Pancreas (tissue), 10 donors: Measurements from ENCODE around the gene HOXA13. TPM values are rescaled to one million over a fixed set of nuclear protein-coding genes. Genes with fewer than 3 reads are reported as not detected.

Experiments used
- ATAC-seq, 4 donors: fragments of 200-7000 bp; cut with Tn5 transposase; one replicate each; pipeline versions ENCODE4 v1.8.0 to v1.9.1; 2020; ENCODE audit warnings: mild to moderate bottlenecking in 4 of 4, moderate library complexity in 4 of 4
- DNase-seq, 6 donors: peaks; one replicate each; pipeline ENCODE4 v3.0.0-alpha.2; 2020
- FAIRE-seq: peaks from 2 replicates; lab custom pipeline; 2012; peaks lifted over from hg19 to GRCh38; lab: Jason Lieb, UNC
- H3K27ac ChIP-seq, 4 donors: fragments of 200-600 bp; sonication (generic); 1 replicate in 3 of 4; 2 replicates in 1 of 4; pipeline versions ENCODE4 v1.5.0 to v1.8.0; 2020
- H3K27me3 ChIP-seq, 4 donors: fragments of 200-600 bp; one replicate each; pipeline ENCODE4 v1.8.0; 2021
- H3K36me3 ChIP-seq, 3 donors: fragments of 200-600 bp; sonication (generic) in 1 of 3; one replicate each; pipeline versions ENCODE4 v1.5.0 to v1.8.0; 2020 to 2021
- H3K4me1 ChIP-seq, 3 donors: fragments of 200-600 bp; one replicate each; pipeline ENCODE4 v1.8.0; 2021
- H3K4me3 ChIP-seq, 4 donors: fragments of 200-600 bp; sonication (generic) in 2 of 4; one replicate each; pipeline versions ENCODE4 v1.5.0 to v1.8.0; 2020 to 2021
- H3K9me3 ChIP-seq, 4 donors: fragments of 200-600 bp; one replicate each; pipeline ENCODE4 v1.8.0; 2021
- WGBS, 2 donors: extraction: QIAGEN DNeasy Blood & Tissue Kit; methylation state at CpG; one replicate each; pipeline ENCODE4 v1.1.7; 2013; 5-methylcytosine and 5-hydroxymethylcytosine counted together
- intact Hi-C, 3 donors: fragments of 100-400 bp; cut with DNase I; formaldehyde crosslinking; loops; one replicate each; pipeline versions ENCODE4 v1.11.1 to v1.14.2; 2022
- polyA plus RNA-seq, 2 donors: library from polyadenylated mRNA; stranded (reverse); fragments of 200-250 nt; gene quantifications; one replicate each; pipeline ENCODE4 v1.2.3, GENCODE V29; 2013
- total RNA-seq, 6 donors: library from RNA; stranded (reverse); fragmentation: NEBNext Ultra II Directional in 4 of 6; extraction: Animal tissue kit (Norgen Biotek cat#: 25700) in 4 of 6; gene quantifications; one replicate each; pipeline versions ENCODE4 v1.2.1 to v1.2.4, GENCODE V29; 2021 to 2023
- TF ChIP-seq, protein P1 (sequence below), 4 donors: fragments of 200-600 bp; sonication (generic) in 3 of 4; IDR thresholded peaks; one replicate each; pipeline versions ENCODE4 v1.5.0 to v1.8.0; 2021; ENCODE audit warnings: antibody characterized with exemption in 4 of 4
- donor health status: healthy with polysubstance abuse.
- donor health status: DM: no; HTN: no; CAD: no; lungs with moderate emphysema.
- donor health status: DM: no; HTN: no; CAD: no.
- donor health status: control.
- donor health status: control.
- donor health status: Bipolar disorder and iron deficiency.
- donor health status: DM: yes; HTN: yes; CAD: no.
- donor health status: DM: no; HTN: no; CAD: no.
- donor health status: DM: no; HTN: no; CAD: no.
- donor health status: DM: yes; HTN: yes; CAD: no.

HOXA13 gene
- total and polyA plus RNA-seq, 8 donors, result 0.03 TPM; not detected in 7

DNA sequence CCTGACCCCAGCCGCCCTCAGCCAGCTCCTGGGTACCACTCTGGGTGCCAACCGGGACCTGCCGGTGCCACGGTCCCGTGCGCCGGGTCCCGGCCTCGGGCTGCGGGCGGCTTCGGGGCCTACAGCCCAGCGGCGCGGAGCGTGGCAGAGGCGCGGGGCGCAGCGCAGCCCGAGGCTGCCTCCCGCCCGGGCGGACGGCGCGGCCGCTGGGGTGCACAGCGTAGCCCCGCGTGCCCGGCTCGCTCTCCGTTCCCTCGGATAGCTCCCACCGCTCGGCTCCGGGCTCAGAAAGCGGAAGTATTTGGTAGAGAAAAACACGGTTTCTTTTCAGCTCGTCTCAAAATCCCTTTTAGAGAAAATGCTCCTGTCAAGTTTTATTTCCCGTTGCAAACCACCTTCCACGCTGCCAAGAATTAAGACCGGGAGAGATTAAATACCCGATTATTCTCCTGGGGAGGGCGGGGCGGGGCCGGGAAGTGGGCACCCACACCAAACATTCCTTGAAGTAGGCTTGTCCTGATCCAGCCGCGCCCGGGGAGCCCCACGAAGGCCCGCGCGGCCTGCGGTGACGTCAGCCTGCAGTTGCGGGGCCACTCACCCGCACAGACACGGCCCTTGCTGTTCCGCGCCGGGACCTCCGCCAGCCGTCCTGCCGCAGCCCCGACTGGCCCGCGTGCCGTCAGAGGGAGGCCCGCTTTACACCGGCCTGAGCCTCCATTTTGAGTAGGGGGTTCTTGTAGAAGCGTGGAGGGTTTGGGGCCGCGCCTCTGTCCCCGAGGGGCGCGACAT, 7.2 kb downstream of the HOXA13 start:
- intact Hi-C loops, result loop anchor here in 2 of 3 donors (10.0 kb wide), 2 partner anchors 732 to 832 kb away; no protein-coding TSS in a partner anchor
- DNase-seq, result peak in 2 of 6 donors; percentile 16 to 67
- Histone ChIP-seq H3K4me3 (peak overlapping the region; percentile 5 to 41 (median 12)), H3K27me3 (peaks cover 4 to 90% (median 40%) of the 10 kb centered on the region in 4 donors), H3K9me3 (no peaks in the 10 kb centered on the region), H3K36me3 (no peaks in the 10 kb centered on the region), H3K27ac (no peak overlapping the region), H3K4me1 (peaks cover 0 to 14% (median 0%) of the 10 kb centered on the region in 3 donors)
- 4 to 5% methylated on average over 76 to 78 of the region's 78 CpGs for WGBS, 2 donors
- TF ChIP-seq, protein P1, sequence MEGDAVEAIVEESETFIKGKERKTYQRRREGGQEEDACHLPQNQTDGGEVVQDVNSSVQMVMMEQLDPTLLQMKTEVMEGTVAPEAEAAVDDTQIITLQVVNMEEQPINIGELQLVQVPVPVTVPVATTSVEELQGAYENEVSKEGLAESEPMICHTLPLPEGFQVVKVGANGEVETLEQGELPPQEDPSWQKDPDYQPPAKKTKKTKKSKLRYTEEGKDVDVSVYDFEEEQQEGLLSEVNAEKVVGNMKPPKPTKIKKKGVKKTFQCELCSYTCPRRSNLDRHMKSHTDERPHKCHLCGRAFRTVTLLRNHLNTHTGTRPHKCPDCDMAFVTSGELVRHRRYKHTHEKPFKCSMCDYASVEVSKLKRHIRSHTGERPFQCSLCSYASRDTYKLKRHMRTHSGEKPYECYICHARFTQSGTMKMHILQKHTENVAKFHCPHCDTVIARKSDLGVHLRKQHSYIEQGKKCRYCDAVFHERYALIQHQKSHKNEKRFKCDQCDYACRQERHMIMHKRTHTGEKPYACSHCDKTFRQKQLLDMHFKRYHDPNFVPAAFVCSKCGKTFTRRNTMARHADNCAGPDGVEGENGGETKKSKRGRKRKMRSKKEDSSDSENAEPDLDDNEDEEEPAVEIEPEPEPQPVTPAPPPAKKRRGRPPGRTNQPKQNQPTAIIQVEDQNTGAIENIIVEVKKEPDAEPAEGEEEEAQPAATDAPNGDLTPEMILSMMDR (IDR thresholded peaks at IDR 0.05), result no peak
- no peak for FAIRE-seq
- peak; percentile 41 to 63 (median 48) for ATAC-seq

- ATAC-seq, result peak in 3 of 4 donors; percentile 13 to 20 (median 18)
- no peak for FAIRE-seq
- Histone ChIP-seq H3K27me3 (peaks cover 4 to 90% (median 37%) of the 10 kb centered on the region in 4 donors), H3K4me3 (peak overlapping the region in 2 of 4 donors; percentile 20 to 41), H3K9me3 (no peaks in the 10 kb centered on the region), H3K36me3 (no peaks in the 10 kb centered on the region), H3K27ac (no peak overlapping the region), H3K4me1 (peaks cover 0 to 14% (median 0%) of the 10 kb centered on the region in 3 donors)
- 12 to 13% methylated on average over 23 to 42 of the region's 42 CpGs for WGBS, 2 donors
- DNase-seq, result peak in 2 of 6 donors; percentile 13 to 67
- TF ChIP-seq, protein P1 (IDR thresholded peaks at IDR 0.05), result no peak
- intact Hi-C loops, result loop anchor here in 2 of 3 donors (10.0 kb wide), 2 partner anchors 733 to 833 kb away; no protein-coding TSS in a partner anchor
Measured at GRCh38 chr7:27191833-27192545, 7.9 kb downstream of the HOXA13 start.

DNA sequence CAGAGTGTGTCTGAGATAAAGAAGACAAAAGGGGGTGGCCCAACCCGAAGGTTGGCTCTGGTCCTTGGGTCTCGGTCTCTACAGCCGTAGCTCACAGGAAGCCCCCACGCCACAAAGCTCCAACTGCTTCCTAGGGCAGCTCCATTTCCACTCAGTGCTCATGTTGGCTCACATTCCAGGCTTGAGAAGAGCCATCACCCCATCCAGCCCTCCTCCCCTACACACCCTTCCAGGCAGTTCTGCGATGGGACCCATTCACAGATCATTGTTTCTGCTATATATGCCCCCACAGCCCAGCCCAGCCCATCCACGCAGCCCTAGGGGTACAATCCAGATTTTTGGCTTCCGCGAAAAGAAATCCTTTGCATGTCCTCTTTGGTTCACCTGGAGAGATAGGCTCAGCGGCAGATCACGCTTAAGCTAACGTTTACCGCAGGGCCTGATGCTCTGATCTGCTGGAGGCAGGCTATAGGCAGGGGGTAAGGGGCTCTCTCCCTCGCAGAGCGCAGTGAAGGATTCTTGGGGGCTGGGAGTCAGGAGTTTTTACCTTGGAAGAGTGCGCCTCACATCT, 8.6 kb downstream of the HOXA13 start:
- Histone ChIP-seq H3K27ac (no peak overlapping the region), H3K36me3 (no peaks in the 10 kb centered on the region), H3K4me1 (peaks cover 0 to 14% (median 0%) of the 10 kb centered on the region in 3 donors), H3K4me3 (no peak overlapping the region), H3K9me3 (no peaks in the 10 kb centered on the region), H3K27me3 (peaks cover 4 to 90% (median 33%) of the 10 kb centered on the region in 4 donors)
- intact Hi-C loops, result loop anchor here in 2 of 3 donors (10.0 kb wide), 2 partner anchors 734 to 834 kb away; no protein-coding TSS in a partner anchor
- TF ChIP-seq, protein P1 (IDR thresholded peaks at IDR 0.05), result no peak
- ATAC-seq, result no peak
- peak in 1 of 6 donors; percentile 39 for DNase-seq
- FAIRE-seq, result no peak
- 26 to 36% methylated on average over 15 of the region's 15 CpGs for WGBS, 2 donors

- peaks cover 4 to 90% (median 31%) of the 10 kb centered on the region in 4 donors for H3K27me3 ChIP-seq
- 26 to 31% methylated on average over 7 of the region's 7 CpGs for WGBS, 2 donors
Measured at GRCh38 chr7:27189997-27190748, 9.7 kb downstream of the HOXA13 start.

More at GRCh38 chr7:27189997-27190748, 9.7 kb downstream of the HOXA13 start:
- peaks cover 0 to 14% (median 0%) of the 10 kb centered on the region in 3 donors for H3K4me1 ChIP-seq
- DNase-seq (peak in 1 of 6 donors; percentile 13), ATAC-seq (no peak), FAIRE-seq (no peak)
- H3K4me3 ChIP-seq, result no peak overlapping the region
- H3K9me3 ChIP-seq, result no peaks in the 10 kb centered on the region
- no peak overlapping the region for H3K27ac ChIP-seq
- H3K36me3 ChIP-seq, result no peaks in the 10 kb centered on the region
- TF ChIP-seq, protein P1 (IDR thresholded peaks at IDR 0.05), result no peak
- intact Hi-C loops, result loop anchor here in 2 of 3 donors (10.0 kb wide), 2 partner anchors 735 to 835 kb away; no protein-coding TSS in a partner anchor
